HepG2 (cell line): ENCODE results near the gene CRIM1. TPM values are rescaled to one million over a fixed set of nuclear protein-coding genes. Genes with fewer than 3 reads are reported as not detected.
A peak's percentile ranks its signal among the peaks of the same experiment; 100 is the strongest.

Source experiments
- ARHGAP35 ChIP-seq: sonication (generic); formaldehyde crosslinking; IDR thresholded peaks from 2 replicates; pipeline ENCODE4 v1.9.0; 2022; ENCODE audit warnings: mild to moderate bottlenecking, inconsistent platforms, moderate library complexity, missing genetic modification reagents, borderline replicate concordance
- ARNT ChIP-seq: fragments of 450-650 bp; IDR thresholded peaks from 2 replicates; pipeline ENCODE4 v1.6.1; 2017
- EED ChIP-seq: sonication (generic); formaldehyde crosslinking; IDR thresholded peaks from 2 replicates; pipeline ENCODE4 v1.5.0; 2020; ENCODE audit warnings: mild to moderate bottlenecking, missing genetic modification reagents
- EHMT2 ChIP-seq: fragments of 200-600 bp; sonication (generic); IDR thresholded peaks from 2 replicates; pipeline ENCODE4 v1.7.0; 2017; ENCODE audit warnings: antibody characterized with exemption, low read depth, low read length, borderline replicate concordance
- EP300 ChIP-seq, 3 experiments: sonication (generic) in 1 of 3; formaldehyde crosslinking in 1 of 3; IDR thresholded peaks; 2 replicates each; pipeline versions ENCODE4 v1.5.1 to v1.6.1; 2011 to 2020; ENCODE audit warnings: low read depth in 2 of 3, low read length in 2 of 3, borderline replicate concordance in 1 of 3, improper control_type of control experiment in 1 of 3, mild to moderate bottlenecking in 1 of 3, missing genetic modification reagents in 1 of 3, moderate library complexity in 1 of 3
- HMG20A ChIP-seq: IDR thresholded peaks from 2 replicates; pipeline ENCODE4 v1.6.1; 2016; ENCODE audit warnings: borderline replicate concordance
- MED1 ChIP-seq: sonication (generic); formaldehyde crosslinking; IDR thresholded peaks from 2 replicates; pipeline ENCODE4 v1.4.0; 2020; ENCODE audit warnings: missing genetic modification reagents
- NR2C2 ChIP-seq: sonication (generic); formaldehyde crosslinking; IDR thresholded peaks from 2 replicates; pipeline ENCODE4 v1.4.0; 2020; ENCODE audit warnings: missing genetic modification reagents, mild to moderate bottlenecking, moderate library complexity, borderline replicate concordance
- RFXANK ChIP-seq: IDR thresholded peaks from 2 replicates; pipeline ENCODE4 v1.6.1; 2016
- RFXAP ChIP-seq: sonication (generic); formaldehyde crosslinking; IDR thresholded peaks from 2 replicates; pipeline ENCODE4 v1.4.0; 2020; ENCODE audit warnings: missing genetic modification reagents, borderline replicate concordance
- SIN3A ChIP-seq: IDR thresholded peaks from 2 replicates; pipeline ENCODE4 v1.6.1; 2011; ENCODE audit warnings: low read depth, mild to moderate bottlenecking, control low read depth, low read length, borderline replicate concordance
- ZNF3 ChIP-seq: IDR thresholded peaks from 2 replicates; pipeline ENCODE4 v1.7.0; 2017; ENCODE audit warnings: inconsistent platforms
- ZNF562 ChIP-seq: sonication (generic); formaldehyde crosslinking; IDR thresholded peaks from 2 replicates; pipeline ENCODE4 v1.8.0; 2022; ENCODE audit warnings: missing genetic modification reagents, borderline replicate concordance
- ZNF589 ChIP-seq: sonication (generic); formaldehyde crosslinking; conservative IDR thresholded peaks from 2 replicates; pipeline ENCODE4 v1.8.0; 2022; ENCODE audit warnings: mild to moderate bottlenecking, moderate library complexity, missing genetic modification reagents
- ZNF839 ChIP-seq: sonication (generic); formaldehyde crosslinking; IDR thresholded peaks from 2 replicates; pipeline ENCODE4 v1.4.0; 2020; ENCODE audit warnings: missing genetic modification reagents, mild to moderate bottlenecking, borderline replicate concordance
- ZNF891 ChIP-seq: sonication (generic); formaldehyde crosslinking; IDR thresholded peaks from 2 replicates; pipeline ENCODE4 v1.5.0; 2020; ENCODE audit warnings: mild to moderate bottlenecking, missing genetic modification reagents
- polyA plus RNA-seq, 8 experiments: library from polyadenylated mRNA; depleted of rRNA in 3 of 8; stranded (reverse) in 7 of 8; unstranded in 1 of 8; fragments of >200 nt; fragmentation: Illumina TruSeq in 4 of 8; extraction: Trizol in 4 of 8; gene quantifications; 2 replicates each; pipeline versions ENCODE4 v1.2.1 to v1.2.3, GENCODE V29; 2011 to 2016; ENCODE audit warnings: low read depth in 4 of 8, missing spikeins in 1 of 8, mixed read lengths in 1 of 8; ENCODE audit not compliant: insufficient read depth in 1 of 8
- total RNA-seq, 5 experiments: library from RNA; depleted of rRNA; stranded (reverse); fragments of >200 nt; fragmentation: Illumina TruSeq; extraction: Trizol; gene quantifications; 2 replicates each; pipeline ENCODE4 v1.2.3, GENCODE V29; 2016; ENCODE audit warnings: low read depth in 1 of 5
- TF ChIP-seq, protein P1 (sequence below): sonication (generic); formaldehyde crosslinking; IDR thresholded peaks from 2 replicates; pipeline ENCODE4 v1.8.0; 2022; ENCODE audit warnings: mild to moderate bottlenecking, missing genetic modification reagents, borderline replicate concordance
- TF ChIP-seq, protein P2 (sequence below), 2 experiments: sonication (generic) in 1 of 2; formaldehyde crosslinking in 1 of 2; IDR thresholded peaks; 2 replicates each; pipeline versions ENCODE4 v1.6.1 to v1.9.0; 2014 to 2022; ENCODE audit warnings: antibody characterized with exemption in 1 of 2, borderline replicate concordance in 1 of 2, inconsistent platforms in 1 of 2, low read depth in 1 of 2, missing genetic modification reagents in 1 of 2
- TF ChIP-seq, protein P3 (sequence below): sonication (generic); formaldehyde crosslinking; IDR thresholded peaks from 2 replicates; pipeline ENCODE4 v1.8.0; 2022; ENCODE audit warnings: missing genetic modification reagents, mild to moderate bottlenecking, borderline replicate concordance

The CRIM1 gene
- total and polyA plus RNA-seq, 2 of the 13 experiments (the other 11 are each of a cell fraction or from before 2014, with no cell fraction given): 39.1 to 69.9 TPM

DNA sequence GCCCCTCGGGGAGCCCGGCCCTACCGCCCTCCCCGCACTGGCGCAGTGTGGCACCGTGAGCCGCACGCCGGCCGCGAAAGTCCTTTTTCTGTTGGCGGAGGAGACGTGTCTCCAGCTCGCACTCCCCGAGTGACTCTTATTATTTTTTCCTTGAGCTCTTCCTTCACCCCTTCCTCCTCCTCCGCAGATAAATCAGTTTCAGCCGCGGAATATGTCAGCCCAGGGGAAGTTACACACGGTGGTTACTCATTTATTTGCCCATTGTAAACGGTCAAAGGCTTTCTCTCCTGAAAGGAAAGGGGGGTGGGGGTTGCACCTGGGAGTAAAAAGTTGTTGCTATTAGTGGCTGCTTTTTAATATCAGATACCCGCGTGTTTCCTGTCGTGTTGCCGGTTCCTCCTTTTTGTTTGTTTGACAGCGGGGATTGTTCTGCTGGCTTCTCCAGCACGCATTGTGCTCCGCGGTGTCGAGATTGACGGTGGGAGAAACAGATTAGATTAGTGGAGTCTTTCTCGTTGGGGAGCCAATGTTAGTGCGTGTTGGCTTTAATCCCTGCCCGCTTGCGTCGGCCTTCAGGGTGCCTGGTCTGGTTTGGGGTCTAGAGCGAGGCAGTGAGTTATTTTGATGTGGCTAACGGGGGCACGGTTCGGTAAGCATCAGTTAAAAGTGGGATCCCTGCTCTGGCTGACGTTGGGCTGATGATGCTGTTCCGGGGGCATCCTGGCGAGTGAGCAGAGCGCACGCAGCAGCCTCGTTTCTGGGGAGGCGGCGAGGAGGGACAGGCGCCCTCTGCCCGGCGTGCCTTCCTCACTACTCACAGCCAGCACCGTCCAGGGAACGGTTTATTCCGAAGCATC, 1.6 kb downstream of the CRIM1 start (continued):
- TF ChIP-seq ZNF839 (CRISPR knock-in tag): no peak
- TF ChIP-seq NR2C2: 0 out of 2 replicates have a peak, but pooled peaks have one; percentile 47
- TF ChIP-seq EP300 (IDR thresholded peaks at IDR 0.05; ENCODE audit: low read depth in 2 of 2, low read length in 2 of 2): 0 out of 4 replicates have a peak, but pooled peaks of 1 of the 2 experiments have one; percentile 15
- no peak for TF ChIP-seq EP300 (CRISPR knock-in tag; IDR thresholded peaks at IDR 0.05; ENCODE audit: borderline replicate concordance)
- TF ChIP-seq, protein P1, sequence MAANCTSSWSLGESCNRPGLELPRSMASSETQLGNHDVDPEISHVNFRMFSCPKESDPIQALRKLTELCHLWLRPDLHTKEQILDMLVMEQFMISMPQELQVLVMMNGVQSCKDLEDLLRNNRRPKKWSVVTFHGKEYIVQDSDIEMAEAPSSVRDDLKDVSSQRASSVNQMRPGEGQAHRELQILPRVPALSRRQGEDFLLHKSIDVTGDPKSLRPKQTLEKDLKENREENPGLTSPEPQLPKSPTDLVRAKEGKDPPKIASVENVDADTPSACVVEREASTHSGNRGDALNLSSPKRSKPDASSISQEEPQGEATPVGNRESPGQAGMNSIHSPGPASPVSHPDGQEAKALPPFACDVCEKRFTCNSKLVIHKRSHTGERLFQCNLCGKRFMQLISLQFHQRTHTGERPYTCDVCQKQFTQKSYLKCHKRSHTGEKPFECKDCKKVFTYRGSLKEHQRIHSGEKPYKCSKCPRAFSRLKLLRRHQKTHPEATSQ (CRISPR knock-in tag): 0 out of 2 replicates have a peak, but pooled peaks have one; percentile 21
- TF ChIP-seq, protein P2, sequence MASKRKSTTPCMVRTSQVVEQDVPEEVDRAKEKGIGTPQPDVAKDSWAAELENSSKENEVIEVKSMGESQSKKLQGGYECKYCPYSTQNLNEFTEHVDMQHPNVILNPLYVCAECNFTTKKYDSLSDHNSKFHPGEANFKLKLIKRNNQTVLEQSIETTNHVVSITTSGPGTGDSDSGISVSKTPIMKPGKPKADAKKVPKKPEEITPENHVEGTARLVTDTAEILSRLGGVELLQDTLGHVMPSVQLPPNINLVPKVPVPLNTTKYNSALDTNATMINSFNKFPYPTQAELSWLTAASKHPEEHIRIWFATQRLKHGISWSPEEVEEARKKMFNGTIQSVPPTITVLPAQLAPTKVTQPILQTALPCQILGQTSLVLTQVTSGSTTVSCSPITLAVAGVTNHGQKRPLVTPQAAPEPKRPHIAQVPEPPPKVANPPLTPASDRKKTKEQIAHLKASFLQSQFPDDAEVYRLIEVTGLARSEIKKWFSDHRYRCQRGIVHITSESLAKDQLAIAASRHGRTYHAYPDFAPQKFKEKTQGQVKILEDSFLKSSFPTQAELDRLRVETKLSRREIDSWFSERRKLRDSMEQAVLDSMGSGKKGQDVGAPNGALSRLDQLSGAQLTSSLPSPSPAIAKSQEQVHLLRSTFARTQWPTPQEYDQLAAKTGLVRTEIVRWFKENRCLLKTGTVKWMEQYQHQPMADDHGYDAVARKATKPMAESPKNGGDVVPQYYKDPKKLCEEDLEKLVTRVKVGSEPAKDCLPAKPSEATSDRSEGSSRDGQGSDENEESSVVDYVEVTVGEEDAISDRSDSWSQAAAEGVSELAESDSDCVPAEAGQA (IDR thresholded peaks at IDR 0.05; ENCODE audit: low read depth): peak; percentile 50; the same call in 1 of the 2 replicates
- TF ChIP-seq, protein P2 (CRISPR knock-in tag; IDR thresholded peaks at IDR 0.05; ENCODE audit: borderline replicate concordance): no peak
- TF ChIP-seq ARNT: no peak
- peak; percentile 40; the same call in 1 of the 2 replicates for TF ChIP-seq EED
- peak; percentile 58; the same call in 1 of the 2 replicates for TF ChIP-seq SIN3A
- peak; percentile 73 for TF ChIP-seq ZNF589 (CRISPR knock-in tag)
- no peak for TF ChIP-seq ZNF3 (CRISPR knock-in tag)
- no peak for TF ChIP-seq EHMT2
- peak; percentile 22; the same call in 1 of the 2 replicates for TF ChIP-seq HMG20A
- no peak for TF ChIP-seq ZNF562 (CRISPR knock-in tag)
- TF ChIP-seq ZNF891 (CRISPR knock-in tag): peak; percentile 74; the same call in 1 of the 2 replicates
- TF ChIP-seq RFXAP: peak; percentile 52; the same call in 1 of the 2 replicates
- TF ChIP-seq MED1 (CRISPR knock-in tag): peak; percentile 68
- TF ChIP-seq ARHGAP35 (CRISPR knock-in tag): no peak
- TF ChIP-seq, protein P3, sequence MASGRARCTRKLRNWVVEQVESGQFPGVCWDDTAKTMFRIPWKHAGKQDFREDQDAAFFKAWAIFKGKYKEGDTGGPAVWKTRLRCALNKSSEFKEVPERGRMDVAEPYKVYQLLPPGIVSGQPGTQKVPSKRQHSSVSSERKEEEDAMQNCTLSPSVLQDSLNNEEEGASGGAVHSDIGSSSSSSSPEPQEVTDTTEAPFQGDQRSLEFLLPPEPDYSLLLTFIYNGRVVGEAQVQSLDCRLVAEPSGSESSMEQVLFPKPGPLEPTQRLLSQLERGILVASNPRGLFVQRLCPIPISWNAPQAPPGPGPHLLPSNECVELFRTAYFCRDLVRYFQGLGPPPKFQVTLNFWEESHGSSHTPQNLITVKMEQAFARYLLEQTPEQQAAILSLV (CRISPR knock-in tag): peak; percentile 57; the same call in 1 of the 2 replicates
- no peak for TF ChIP-seq RFXANK
